Smooth muscle cell of the pulmonary artery (primary cell): ENCODE results near the gene TRAPPC2L. TPM values are rescaled to one million over a fixed set of nuclear protein-coding genes. Genes with fewer than 3 reads are reported as not detected.

Experiments
- total RNA-seq: library from RNA; depleted of rRNA; stranded (reverse); fragments of >200 nt; gene quantifications from 2 replicates; pipeline ENCODE4 v1.2.3, GENCODE V29; 2014

Gene TRAPPC2L
- 29.0 and 55.4 TPM in 2 replicates for total RNA-seq

GRCh38 chr16:88856828-88857727 lies at the start of gene TRAPPC2L, which contains the start of gene GALNS:
TRAPPC2L (plus strand) TSS chr16:88857127; CDS start chr16:88857151, 24 bp downstream.
GALNS (minus strand) TSS chr16:88856947; CDS start chr16:88856877, 70 bp downstream.

GRCh38 chr16:88811769-88812512 lies 45.0 kb upstream of the TRAPPC2L start, which contains the start of gene APRT:
APRT (minus strand) TSS chr16:88811928; CDS start chr16:88811899, 29 bp downstream.

GRCh38 chr16:88866151-88866920 lies 9.4 kb downstream of the TRAPPC2L start, which contains the start of gene PABPN1L:
PABPN1L (minus strand) TSS chr16:88866660; CDS start chr16:88866606, 54 bp downstream.

Other genes with a start within 250 kb of the TRAPPC2L start
- gene IL17C, start 218.6 kb upstream of the TRAPPC2L start, total RNA-seq: not detected in 2 replicates
- 180 and 213 TPM in 2 replicates for gene CYBA, start 206.1 kb upstream of the TRAPPC2L start, total RNA-seq
- 52.5 and 77.8 TPM in 2 replicates for gene MVD, start 194.0 kb upstream of the TRAPPC2L start, total RNA-seq
- gene SNAI3, start 170.6 kb upstream of the TRAPPC2L start, total RNA-seq: 0.23 TPM in 1 of 2 replicates, not detected in the other
- 7.4 and 13.1 TPM in 2 replicates for gene RNF166, start 150.7 kb upstream of the TRAPPC2L start, total RNA-seq
- 11.5 and 17.8 TPM in 2 replicates for gene CTU2, start 150.6 kb upstream of the TRAPPC2L start, total RNA-seq
- gene PIEZO1, start 71.9 kb upstream of the TRAPPC2L start, total RNA-seq: 272 and 555 TPM in 2 replicates
- 3.8 and 4.2 TPM in 2 replicates for gene CDT1, start 53.3 kb upstream of the TRAPPC2L start, total RNA-seq
- 56.4 and 79.3 TPM in 2 replicates for gene APRT, start 45.2 kb upstream of the TRAPPC2L start, total RNA-seq
- gene GALNS, start 180 bp upstream of the TRAPPC2L start, total RNA-seq: 49.1 and 69.1 TPM in 2 replicates
- not detected in 2 replicates for gene PABPN1L, start 9.5 kb downstream of the TRAPPC2L start, total RNA-seq
- gene CBFA2T3, start 120.1 kb downstream of the TRAPPC2L start, total RNA-seq: not detected in 2 replicates
- gene ACSF3, start 236.7 kb downstream of the TRAPPC2L start, total RNA-seq: 19.7 and 25.8 TPM in 2 replicates